GM18858 (cell line): ENCODE measurements around the gene AMOTL2.

Experiments
- ATAC-seq: cut with Tn5 transposase; IDR thresholded peaks from one replicate; pipeline ENCODE4 v1.9.1; 2021; ENCODE audit not compliant: unreplicated experiment

The AMOTL2 gene

GRCh38 chr3:134317106-134317947 is 56.9 kb downstream of the AMOTL2 start:
- no peak for ATAC-seq

GRCh38 chr3:134315286-134316106 is 58.8 kb downstream of the AMOTL2 start:
- no peak for ATAC-seq

- ATAC-seq: no peak
These were observed 59.5 kb downstream of the AMOTL2 start for GRCh38 chr3:134314588-134315285.

GRCh38 chr3:134313847-134314587 is 60.2 kb downstream of the AMOTL2 start:
- ATAC-seq: no peak

- no peak for ATAC-seq
These were observed 61.1 kb downstream of the AMOTL2 start for GRCh38 chr3:134312873-134313846.

GRCh38 chr3:134312072-134312872 is 62.0 kb downstream of the AMOTL2 start:
- ATAC-seq: no peak

GRCh38 chr3:134311693-134312071 is 62.6 kb downstream of the AMOTL2 start:
- ATAC-seq: no peak

- ATAC-seq: no peak
These were observed 63.0 kb downstream of the AMOTL2 start for GRCh38 chr3:134311265-134311664.

GRCh38 chr3:134309987-134310700 is 64.1 kb downstream of the AMOTL2 start:
- ATAC-seq: no peak

- ATAC-seq: no peak
These were observed 65.8 kb downstream of the AMOTL2 start for GRCh38 chr3:134308350-134308891.

GRCh38 chr3:134307425-134307824 is 66.8 kb downstream of the AMOTL2 start:
- no peak for ATAC-seq

- ATAC-seq: no peak
These were observed 67.9 kb downstream of the AMOTL2 start for GRCh38 chr3:134306320-134306719.
